ENCODE data around the gene THEMIS. TPM values are rescaled to one million over a fixed set of nuclear protein-coding genes. Genes with fewer than 3 reads are reported as not detected.

The THEMIS gene
- total RNA-seq, 1 donor from 2014 or later, result 5.6 TPM

DNA sequence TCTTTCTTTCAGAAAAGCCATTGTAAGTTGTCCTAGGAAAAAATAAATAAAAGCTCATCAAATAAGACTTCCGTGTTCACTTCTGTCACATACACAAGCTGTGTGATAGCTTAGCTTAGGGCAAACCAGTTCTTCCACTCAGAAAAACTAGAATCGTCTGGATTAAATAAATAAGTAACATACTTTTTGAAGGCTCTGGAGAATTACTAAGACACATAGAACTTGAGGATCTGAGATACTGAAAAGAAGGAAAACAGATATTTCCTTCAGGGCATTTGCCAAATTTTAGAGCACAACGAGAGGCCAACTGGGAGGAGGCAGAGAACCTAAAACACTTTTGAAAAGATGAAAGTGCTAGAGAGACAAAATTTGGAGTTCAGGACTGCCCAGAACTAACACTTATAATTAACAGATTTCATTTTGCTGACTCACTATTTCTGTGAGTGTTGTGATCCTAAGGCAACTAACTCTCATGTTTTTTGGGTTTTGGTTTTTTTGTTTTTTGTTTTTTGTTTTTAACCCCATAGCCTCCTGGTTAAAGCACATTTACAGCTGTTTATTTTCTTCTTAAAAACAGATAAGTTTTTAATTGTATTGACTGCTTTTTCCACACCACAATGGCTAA lies 38.7 kb upstream of the THEMIS start:
- no peaks in the 10 kb centered on the region for H3K36me3 ChIP-seq
- H3K9me3 ChIP-seq, result no peaks in the 10 kb centered on the region
- no peak overlapping the region for H3K4me3 ChIP-seq
- H3K27ac ChIP-seq, result no peak overlapping the region
- peaks cover 9% of the 10 kb centered on the region for H3K4me1 ChIP-seq
- no peak for DNase-seq (ENCODE audit: extremely low spot score in 2 of 2)
- TF ChIP-seq POLR2A (IDR thresholded peaks at IDR 0.05) (no peak), POLR2AphosphoS5 (IDR thresholded peaks at IDR 0.05; ENCODE audit: insufficient read depth in 1 of 2, low read depth in 1 of 2) (no peak)
- TF ChIP-seq, protein P1, sequence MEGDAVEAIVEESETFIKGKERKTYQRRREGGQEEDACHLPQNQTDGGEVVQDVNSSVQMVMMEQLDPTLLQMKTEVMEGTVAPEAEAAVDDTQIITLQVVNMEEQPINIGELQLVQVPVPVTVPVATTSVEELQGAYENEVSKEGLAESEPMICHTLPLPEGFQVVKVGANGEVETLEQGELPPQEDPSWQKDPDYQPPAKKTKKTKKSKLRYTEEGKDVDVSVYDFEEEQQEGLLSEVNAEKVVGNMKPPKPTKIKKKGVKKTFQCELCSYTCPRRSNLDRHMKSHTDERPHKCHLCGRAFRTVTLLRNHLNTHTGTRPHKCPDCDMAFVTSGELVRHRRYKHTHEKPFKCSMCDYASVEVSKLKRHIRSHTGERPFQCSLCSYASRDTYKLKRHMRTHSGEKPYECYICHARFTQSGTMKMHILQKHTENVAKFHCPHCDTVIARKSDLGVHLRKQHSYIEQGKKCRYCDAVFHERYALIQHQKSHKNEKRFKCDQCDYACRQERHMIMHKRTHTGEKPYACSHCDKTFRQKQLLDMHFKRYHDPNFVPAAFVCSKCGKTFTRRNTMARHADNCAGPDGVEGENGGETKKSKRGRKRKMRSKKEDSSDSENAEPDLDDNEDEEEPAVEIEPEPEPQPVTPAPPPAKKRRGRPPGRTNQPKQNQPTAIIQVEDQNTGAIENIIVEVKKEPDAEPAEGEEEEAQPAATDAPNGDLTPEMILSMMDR (IDR thresholded peaks at IDR 0.05), result no peak
- intact Hi-C loops (cut with DNase I), result no loop called here
- H3K27me3 ChIP-seq, result no peaks in the 10 kb centered on the region

DNA sequence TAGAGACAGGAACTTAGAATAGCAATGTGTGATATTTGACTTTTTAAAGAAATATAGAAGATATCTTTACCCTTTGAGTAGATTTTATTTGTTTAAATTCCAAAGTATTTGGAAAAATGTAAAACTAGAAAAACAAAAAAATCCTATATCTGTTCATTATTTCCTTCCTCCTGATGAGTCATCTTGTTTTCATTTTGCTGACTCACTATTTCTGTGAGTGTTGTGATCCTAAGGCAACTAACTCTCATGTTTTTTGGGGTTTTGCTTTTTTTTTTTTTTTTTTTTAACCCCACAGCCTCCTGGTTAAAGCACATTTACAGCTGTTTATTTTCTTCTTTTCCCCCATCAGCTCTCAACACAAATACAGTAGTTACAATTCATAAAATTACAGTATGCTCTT lies 37.8 kb upstream of the THEMIS start:
- no peak for DNase-seq (ENCODE audit: extremely low spot score in 2 of 2)
- Histone ChIP-seq H3K27ac (no peak overlapping the region), H3K4me1 (peaks cover 9% of the 10 kb centered on the region), H3K27me3 (no peaks in the 10 kb centered on the region), H3K36me3 (no peaks in the 10 kb centered on the region), H3K4me3 (no peak overlapping the region), H3K9me3 (no peaks in the 10 kb centered on the region)
- TF ChIP-seq POLR2A (IDR thresholded peaks at IDR 0.05) (no peak), POLR2AphosphoS5 (IDR thresholded peaks at IDR 0.05; ENCODE audit: insufficient read depth in 1 of 2, low read depth in 1 of 2) (no peak)
- TF ChIP-seq, protein P1 (IDR thresholded peaks at IDR 0.05), result no peak
- intact Hi-C loops (cut with DNase I), result no loop called here

DNA sequence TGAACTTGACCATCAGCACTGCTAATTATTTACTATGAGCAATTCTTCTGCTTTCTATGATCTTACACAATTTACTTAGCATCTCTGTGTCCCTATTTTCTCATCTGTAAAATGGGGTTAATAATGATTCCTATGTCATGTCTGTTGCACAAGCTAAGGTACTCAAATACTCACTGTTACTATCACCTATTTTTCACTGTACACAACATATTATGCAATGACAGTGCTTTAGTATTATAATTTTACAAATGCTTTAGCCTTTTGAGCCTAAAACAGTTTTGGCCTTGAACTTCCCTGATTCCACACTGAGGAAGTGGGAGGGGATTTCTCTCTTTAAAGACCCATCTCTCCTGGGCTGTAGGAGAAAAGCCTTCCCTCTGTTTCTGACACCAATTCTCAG lies 36.9 kb upstream of the THEMIS start:
- intact Hi-C loops (cut with DNase I), result no loop called here
- no peak overlapping the region for H3K27ac ChIP-seq
- no peaks in the 10 kb centered on the region for H3K36me3 ChIP-seq
- peaks cover 9% of the 10 kb centered on the region for H3K4me1 ChIP-seq
- DNase-seq (ENCODE audit: extremely low spot score in 2 of 2), result no peak
- no peaks in the 10 kb centered on the region for H3K27me3 ChIP-seq
- no peak overlapping the region for H3K4me3 ChIP-seq
- H3K9me3 ChIP-seq, result no peaks in the 10 kb centered on the region
- TF ChIP-seq, protein P1 (IDR thresholded peaks at IDR 0.05), result no peak
- TF ChIP-seq POLR2A (IDR thresholded peaks at IDR 0.05) (no peak), POLR2AphosphoS5 (IDR thresholded peaks at IDR 0.05; ENCODE audit: insufficient read depth in 1 of 2, low read depth in 1 of 2) (no peak)

DNA sequence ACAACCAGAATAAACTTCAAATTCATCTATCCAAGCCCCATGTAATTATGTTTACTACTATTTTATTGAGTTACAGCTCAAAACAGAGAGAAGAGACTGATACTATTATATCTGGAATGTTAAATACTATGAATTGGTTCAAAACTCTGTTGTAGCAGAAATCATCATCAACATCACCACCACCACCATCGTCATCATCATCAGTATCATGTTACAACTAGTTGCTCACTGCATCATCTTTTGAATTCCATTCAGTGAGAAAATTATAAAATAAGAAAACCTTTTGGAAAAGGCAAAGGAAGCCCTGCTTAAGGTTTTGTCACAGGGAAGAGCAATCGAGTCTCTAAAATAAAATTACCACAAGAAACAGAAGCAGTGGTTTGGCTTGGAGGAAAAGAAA lies 36.2 kb upstream of the THEMIS start:
- intact Hi-C loops (cut with DNase I), result no loop called here
- TF ChIP-seq POLR2A (IDR thresholded peaks at IDR 0.05) (no peak), POLR2AphosphoS5 (IDR thresholded peaks at IDR 0.05; ENCODE audit: insufficient read depth in 1 of 2, low read depth in 1 of 2) (no peak)
- TF ChIP-seq, protein P1 (IDR thresholded peaks at IDR 0.05), result no peak
- Histone ChIP-seq H3K27me3 (no peaks in the 10 kb centered on the region), H3K36me3 (no peaks in the 10 kb centered on the region), H3K9me3 (no peaks in the 10 kb centered on the region), H3K4me1 (peaks cover 9% of the 10 kb centered on the region), H3K4me3 (no peak overlapping the region), H3K27ac (no peak overlapping the region)
- DNase-seq (ENCODE audit: extremely low spot score in 2 of 2), result no peak

DNA sequence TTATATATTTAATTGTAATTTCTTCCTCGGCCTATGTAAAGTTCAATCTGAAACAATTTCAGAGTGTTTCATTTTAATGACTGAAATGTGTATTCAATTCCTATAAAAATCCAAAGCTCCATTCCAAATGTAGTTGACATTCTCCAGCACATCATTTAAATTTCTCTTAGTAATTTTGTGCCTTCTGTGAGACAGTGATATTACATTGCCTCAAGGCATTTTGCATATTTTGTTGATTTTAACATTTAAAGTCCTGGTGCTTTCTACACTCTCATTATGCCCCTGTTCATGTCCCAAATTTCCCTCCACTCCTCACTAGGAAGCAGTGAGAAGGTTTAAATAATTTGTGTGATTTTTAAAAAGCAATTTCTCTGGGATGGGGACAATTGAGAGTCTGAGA lies 34.1 kb upstream of the THEMIS start:
- Histone ChIP-seq H3K4me1 (peaks cover 9% of the 10 kb centered on the region), H3K36me3 (no peaks in the 10 kb centered on the region), H3K9me3 (no peaks in the 10 kb centered on the region), H3K4me3 (no peak overlapping the region), H3K27ac (no peak overlapping the region), H3K27me3 (no peaks in the 10 kb centered on the region)
- TF ChIP-seq POLR2AphosphoS5 (IDR thresholded peaks at IDR 0.05; ENCODE audit: insufficient read depth in 1 of 2, low read depth in 1 of 2), result no peak
- TF ChIP-seq, protein P1 (IDR thresholded peaks at IDR 0.05), result no peak
- no peak for TF ChIP-seq POLR2A (IDR thresholded peaks at IDR 0.05)
- intact Hi-C loops (cut with DNase I), result no loop called here
- no peak for DNase-seq (ENCODE audit: extremely low spot score in 2 of 2)
